Measurements from ENCODE around the gene ENOX2. TPM values are rescaled to one million over a fixed set of nuclear protein-coding genes. Genes with fewer than 3 reads are reported as not detected.

Gene ENOX2
- total and polyA plus RNA-seq, 2 of the 13 experiments (the other 11 are each of a cell fraction or from before 2014, with no cell fraction given), result 5.9 to 8.5 TPM

DNA sequence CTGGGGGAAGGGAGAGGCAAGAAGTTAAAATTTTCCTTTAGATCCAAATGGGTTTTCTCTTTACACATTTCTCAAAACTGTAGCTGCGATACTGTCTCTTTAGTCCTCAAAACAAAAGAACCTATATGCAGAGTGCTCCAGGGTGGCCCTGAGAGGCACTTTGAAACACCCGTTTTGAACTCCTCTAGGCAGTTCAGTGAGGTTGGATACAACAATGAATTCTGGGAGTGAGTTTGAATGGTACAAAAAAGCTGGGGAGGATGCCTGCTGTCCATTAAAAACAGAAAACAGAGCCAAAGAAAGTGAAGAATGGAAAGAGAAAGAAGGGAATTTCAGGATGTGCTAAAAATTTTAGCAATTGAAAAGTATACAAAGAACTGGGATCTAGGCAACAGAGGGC lies 23.1 kb downstream of the ENOX2 start:
- Histone ChIP-seq H3K4me1 (ENCODE audit: insufficient read depth, low read length) (no peaks in the 10 kb centered on the region), H3K9me3 (ENCODE audit: low read length) (no peaks in the 10 kb centered on the region), H3K79me2 (ENCODE audit: insufficient read depth, low read length) (no peaks in the 10 kb centered on the region), H4K20me1 (ENCODE audit: insufficient read depth, low read length) (no peaks in the 10 kb centered on the region), H3K27me3 (ENCODE audit: control insufficient read depth in 1 of 2, insufficient read depth in 2 of 2, low read length in 2 of 2) (no peaks in the 10 kb centered on the region), H3K4me2 (ENCODE audit: low read depth, low read length) (no peak overlapping the region), H3K27ac (ENCODE audit: extremely low read length, insufficient read depth, low read length) (no peak overlapping the region), H3K4me3 (replicated peaks in 1 of 3; ENCODE audit: insufficient read depth in 1 of 3, low read depth in 2 of 3, low read length in 3 of 3) (no peak overlapping the region), H2AFZ (ENCODE audit: low read length) (no peak overlapping the region), H3K36me3 (replicated peaks in 1 of 2; ENCODE audit: control insufficient read depth in 1 of 2, insufficient read depth in 2 of 2, low read length in 2 of 2) (no peaks in the 10 kb centered on the region), H3K9ac (ENCODE audit: insufficient read depth, low read depth, low read length) (no peak overlapping the region)
- no TSS peak for BruUV-seq (replicated peaks)
- FAIRE-seq, result no peak
- 94% methylated on average over 2 of the region's 2 CpGs for WGBS (ENCODE audit: low lambda C conversion rate)
- no peak for ATAC-seq
- DNase-seq (ENCODE audit: low spot score), result no peak
- ChIA-PET POLR2A (no interaction called here), CTCF (ENCODE audit: low intra/inter-chr PET ratio, low total read pairs) (no interaction called here)
- TF ChIP-seq PTBP1 (IDR thresholded peaks at IDR 0.05; ENCODE audit: low read depth, low read length, poor library complexity, severe bottlenecking), result no peak
- TF ChIP-seq ZNF160 (CRISPR knock-in tag; IDR thresholded peaks at IDR 0.05), result no peak
- no peak for TF ChIP-seq ZNF775 (CRISPR knock-in tag; IDR thresholded peaks at IDR 0.05; ENCODE audit: borderline replicate concordance)
- TF ChIP-seq ZNF441 (CRISPR knock-in tag; IDR thresholded peaks at IDR 0.05; ENCODE audit: borderline replicate concordance), result no peak
- TF ChIP-seq POLR2AphosphoS5 (IDR thresholded peaks at IDR 0.05; ENCODE audit: low read depth, low read length), result no peak
- TF ChIP-seq ZKSCAN8 (CRISPR knock-in tag; IDR thresholded peaks at IDR 0.05; ENCODE audit: borderline replicate concordance), result no peak
- TF ChIP-seq MTA1 (CRISPR knock-in tag; IDR thresholded peaks at IDR 0.05; ENCODE audit: borderline replicate concordance), result no peak
- TF ChIP-seq MTF2 (CRISPR knock-in tag; IDR thresholded peaks at IDR 0.05; ENCODE audit: borderline replicate concordance), result no peak
- no peak for TF ChIP-seq ZNF451 (CRISPR knock-in tag; IDR thresholded peaks at IDR 0.05)
- TF ChIP-seq PAF1 (CRISPR knock-in tag; IDR thresholded peaks at IDR 0.05), result no peak
- no peak for TF ChIP-seq ZNF615 (CRISPR knock-in tag; IDR thresholded peaks at IDR 0.05; ENCODE audit: borderline replicate concordance)
- no peak for TF ChIP-seq EZH2 (conservative IDR thresholded peaks at IDR 0.05; ENCODE audit: low read depth, low read length)
- no peak for TF ChIP-seq ZNF367 (CRISPR knock-in tag; IDR thresholded peaks at IDR 0.05; ENCODE audit: borderline replicate concordance)
- TF ChIP-seq ARNT (IDR thresholded peaks at IDR 0.05), result no peak
- no peak for TF ChIP-seq ZNF550 (CRISPR knock-in tag; IDR thresholded peaks at IDR 0.05; ENCODE audit: borderline replicate concordance)
- no peak for TF ChIP-seq ZBTB7B (CRISPR knock-in tag; IDR thresholded peaks at IDR 0.05)
- TF ChIP-seq ZNF839 (CRISPR knock-in tag; IDR thresholded peaks at IDR 0.05; ENCODE audit: borderline replicate concordance), result no peak
- intact Hi-C loops (cut with micrococcal nuclease; ENCODE audit: unreplicated experiment), result no loop called here
- in situ Hi-C loops (cut with HindIII; ENCODE audit: extremely low pct_ligation_motif_present, low pct_unique_long_range_greater_than_20kb), result no loop called here

Measured in HepG2 (cell line).